ENCODE results near the gene SETD2. TPM values are rescaled to one million over a fixed set of nuclear protein-coding genes. Genes with fewer than 3 reads are reported as not detected.
"Not testable (repeated sequence)": the region's sequence is repeated elsewhere in the genome, so short reads cannot be mapped to it uniquely, and the experiment has no call there.

The SETD2 gene
- total RNA-seq (49.9 TPM), polyA plus RNA-seq (ENCODE audit: insufficient read depth, low read depth, low replicate concordance) (10.5 TPM)
- long read RNA-seq, donor 1, partial matches to known transcripts: 11 of 11 reads
- long read RNA-seq, donor 1, other reads (novel, unspliced or antisense): 0 of 11 reads
- long read RNA-seq, donor 2, partial matches to known transcripts: 6 of 16 reads
- long read RNA-seq, donor 2, other reads (novel, unspliced or antisense): 10 of 16 reads
- long read RNA-seq, donor 3, partial matches to known transcripts: 0 of 7 reads
- long read RNA-seq, donor 3, other reads (novel, unspliced or antisense): 6 of 7 reads
- long read RNA-seq, donor 4, partial matches to known transcripts: 7 of 7 reads
- long read RNA-seq, donor 4, other reads (novel, unspliced or antisense): 0 of 7 reads
- long read RNA-seq, donor 5: 0 reads
- long read RNA-seq, donor 6, partial matches to known transcripts: 0 of 1 reads
- long read RNA-seq, donor 6, other reads (novel, unspliced or antisense): 0 of 1 reads
- long read RNA-seq, donor 7, partial matches to known transcripts: 10 of 21 reads
- long read RNA-seq, donor 7, other reads (novel, unspliced or antisense): 11 of 21 reads
- long read RNA-seq, donor 8, partial matches to known transcripts: 17 of 17 reads
- long read RNA-seq, donor 8, other reads (novel, unspliced or antisense): 0 of 17 reads
- long read RNA-seq, donor 9, partial matches to known transcripts: 11 of 16 reads
- long read RNA-seq, donor 9, other reads (novel, unspliced or antisense): 5 of 16 reads
- long read RNA-seq, donor 10, partial matches to known transcripts: 0 of 12 reads
- long read RNA-seq, donor 10, other reads (novel, unspliced or antisense): 12 of 12 reads

DNA sequence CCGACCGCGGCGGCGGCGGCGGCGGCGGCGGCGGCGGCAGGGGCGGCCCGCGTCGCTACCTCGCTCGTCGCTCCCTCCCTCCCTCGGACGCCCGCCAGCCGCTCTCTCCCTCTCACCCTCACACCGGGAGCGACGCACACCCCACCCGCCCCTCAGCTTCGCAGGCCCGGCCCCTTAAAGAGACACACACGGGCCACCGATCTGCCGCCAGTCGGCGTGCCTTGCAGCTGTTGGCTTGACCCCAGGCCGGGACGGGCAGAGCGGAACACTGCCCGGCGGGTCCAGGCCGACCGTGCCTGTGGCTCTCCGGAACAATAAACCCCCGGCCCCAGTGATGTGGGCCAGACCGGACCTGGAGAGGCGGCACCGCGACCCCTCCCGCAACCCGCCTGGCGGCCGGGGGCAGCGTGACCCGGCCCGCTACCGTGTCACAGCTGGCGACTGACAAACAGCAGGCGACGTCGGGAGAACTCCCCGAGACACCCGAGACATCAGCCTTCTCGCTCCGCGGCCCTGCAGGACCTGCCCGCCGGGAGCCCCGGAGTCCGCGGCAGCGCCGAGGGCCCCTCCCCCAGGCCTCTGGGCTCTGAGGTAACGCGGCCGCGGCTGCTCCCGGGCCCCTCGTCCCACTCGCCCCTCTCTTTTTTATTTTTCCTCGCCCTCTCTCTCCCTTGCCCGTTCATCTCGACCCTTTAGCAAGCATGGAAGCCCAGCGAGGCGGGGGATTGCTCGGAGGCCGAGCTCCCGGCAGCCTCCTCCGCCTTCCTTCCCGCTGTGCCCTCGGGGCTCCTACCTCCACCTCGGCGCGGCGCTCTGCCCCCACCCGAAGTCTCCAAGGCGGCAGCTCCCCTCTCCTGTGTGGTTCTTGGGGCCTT, at the start of gene SETD2:
Gene SETD2 (minus strand): TSS at position 107 of the 875 bp plus-strand sequence. CDS start 189 bp downstream, outside the sequence.
- Histone ChIP-seq H3K27me3 (ENCODE audit: control insufficient read depth, insufficient read depth, low read length) (no peaks in the 10 kb centered on the region), H3K36me3 (ENCODE audit: control insufficient read depth in 2 of 3, insufficient read depth in 3 of 3, low read length in 3 of 3) (no peaks in the 10 kb centered on the region), H3K4me3 (ENCODE audit: low read length in 3 of 3) (peak within 1 kb of the TSS; percentile 71 to 93 (median 86)), H3K27ac (ENCODE audit: low read depth in 2 of 2, low read length in 2 of 2) (peak within 1 kb of the TSS; percentile 93), H3K9me3 (ENCODE audit: control insufficient read depth in 2 of 3, insufficient read depth in 1 of 3, low read length in 3 of 3) (no peaks in the 10 kb centered on the region), H3K9ac (ENCODE audit: low read length in 3 of 3) (peak within 1 kb of the TSS; percentile 74 to 85 (median 78)), H3K4me1 (ENCODE audit: control insufficient read depth in 2 of 3, insufficient read depth in 2 of 3, low read depth in 1 of 3, low read length in 3 of 3) (peaks cover 3 to 22% (median 15%) of the 10 kb centered on the region in 3 donors)
- DNase-seq (peak; percentile 95 to 98 (median 96)), FAIRE-seq (no peak)
- intact Hi-C loops (cut with DNase I): no loop called here
- TF ChIP-seq, protein P1, sequence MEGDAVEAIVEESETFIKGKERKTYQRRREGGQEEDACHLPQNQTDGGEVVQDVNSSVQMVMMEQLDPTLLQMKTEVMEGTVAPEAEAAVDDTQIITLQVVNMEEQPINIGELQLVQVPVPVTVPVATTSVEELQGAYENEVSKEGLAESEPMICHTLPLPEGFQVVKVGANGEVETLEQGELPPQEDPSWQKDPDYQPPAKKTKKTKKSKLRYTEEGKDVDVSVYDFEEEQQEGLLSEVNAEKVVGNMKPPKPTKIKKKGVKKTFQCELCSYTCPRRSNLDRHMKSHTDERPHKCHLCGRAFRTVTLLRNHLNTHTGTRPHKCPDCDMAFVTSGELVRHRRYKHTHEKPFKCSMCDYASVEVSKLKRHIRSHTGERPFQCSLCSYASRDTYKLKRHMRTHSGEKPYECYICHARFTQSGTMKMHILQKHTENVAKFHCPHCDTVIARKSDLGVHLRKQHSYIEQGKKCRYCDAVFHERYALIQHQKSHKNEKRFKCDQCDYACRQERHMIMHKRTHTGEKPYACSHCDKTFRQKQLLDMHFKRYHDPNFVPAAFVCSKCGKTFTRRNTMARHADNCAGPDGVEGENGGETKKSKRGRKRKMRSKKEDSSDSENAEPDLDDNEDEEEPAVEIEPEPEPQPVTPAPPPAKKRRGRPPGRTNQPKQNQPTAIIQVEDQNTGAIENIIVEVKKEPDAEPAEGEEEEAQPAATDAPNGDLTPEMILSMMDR (IDR thresholded peaks at IDR 0.05; ENCODE audit: borderline replicate concordance, extremely low read depth, insufficient read depth): peak; percentile 16

DNA sequence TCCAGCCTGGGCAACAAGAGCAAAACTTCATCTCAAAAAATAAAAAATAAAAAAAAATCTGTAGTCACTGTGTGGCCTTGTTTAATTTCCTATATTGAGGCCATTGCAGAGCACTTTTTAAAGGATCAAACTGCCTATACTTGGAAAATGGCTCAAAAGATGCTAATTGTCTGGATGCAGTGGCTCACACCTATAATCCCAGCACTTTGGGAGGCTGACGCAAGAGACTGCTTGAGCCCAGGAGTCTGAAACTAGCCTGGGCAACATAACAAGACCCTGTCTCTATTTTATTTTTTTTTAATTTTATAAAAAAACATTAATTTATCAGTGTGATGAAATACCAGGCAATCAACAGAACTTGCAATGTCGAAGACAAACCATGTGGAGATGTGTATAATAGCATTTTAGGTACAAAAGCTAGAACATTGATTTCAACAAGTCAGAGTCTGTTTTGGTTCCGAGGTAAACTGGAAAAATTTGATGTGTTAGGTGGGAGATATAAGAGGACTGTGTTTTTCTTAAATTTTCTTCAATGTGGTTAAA, 47.0 kb upstream of the SETD2 start:
- H3K27ac ChIP-seq (ENCODE audit: low read depth in 2 of 2, low read length in 2 of 2): no peak overlapping the region
- TF ChIP-seq, protein P1 (IDR thresholded peaks at IDR 0.05; ENCODE audit: borderline replicate concordance, extremely low read depth, insufficient read depth): no peak
- intact Hi-C loops (cut with DNase I): no loop called here
- no peaks in the 10 kb centered on the region for H3K36me3 ChIP-seq (ENCODE audit: control insufficient read depth in 2 of 3, insufficient read depth in 3 of 3, low read length in 3 of 3)
- H3K4me3 ChIP-seq (ENCODE audit: low read length in 3 of 3): no peak overlapping the region
- no peaks in the 10 kb centered on the region for H3K27me3 ChIP-seq (ENCODE audit: control insufficient read depth, insufficient read depth, low read length)
- DNase-seq (no peak), FAIRE-seq (no peak)
- H3K9ac ChIP-seq (ENCODE audit: low read length in 3 of 3): no peak overlapping the region
- H3K4me1 ChIP-seq (ENCODE audit: control insufficient read depth in 2 of 3, insufficient read depth in 2 of 3, low read depth in 1 of 3, low read length in 3 of 3): peaks cover 0 to 8% (median 3%) of the 10 kb centered on the region in 3 donors
- H3K9me3 ChIP-seq (ENCODE audit: control insufficient read depth in 2 of 3, insufficient read depth in 1 of 3, low read length in 3 of 3): no peaks in the 10 kb centered on the region

GRCh38 chr3:47206022-47206421, 42.1 kb upstream of the SETD2 start:
- DNase-seq; FAIRE-seq; H3K27ac ChIP-seq (ENCODE audit: low read depth in 2 of 2, low read length in 2 of 2); intact Hi-C loops (cut with DNase I); H3K4me1 ChIP-seq (ENCODE audit: control insufficient read depth in 2 of 3, insufficient read depth in 2 of 3, low read depth in 1 of 3, low read length in 3 of 3); H3K9ac ChIP-seq (ENCODE audit: low read length in 3 of 3); H3K9me3 ChIP-seq (ENCODE audit: control insufficient read depth in 2 of 3, insufficient read depth in 1 of 3, low read length in 3 of 3); H3K4me3 ChIP-seq (ENCODE audit: low read length in 3 of 3); H3K27me3 ChIP-seq (ENCODE audit: control insufficient read depth, insufficient read depth, low read length); H3K36me3 ChIP-seq (ENCODE audit: control insufficient read depth in 2 of 3, insufficient read depth in 3 of 3, low read length in 3 of 3): not testable (repeated sequence)

Measured in kidney (tissue), 22 donors.